Measurements from ENCODE around the gene NT5C3B. TPM values are rescaled to one million over a fixed set of nuclear protein-coding genes. Genes with fewer than 3 reads are reported as not detected.

NT5C3B gene
- total RNA-seq, 1 experiment from 2014 or later = 48.8 TPM

GRCh38 chr17:41801374-41802271, 34.4 kb downstream of the NT5C3B start:
- Histone ChIP-seq H3K4me2 (peak overlapping the region; percentile 71), H3K79me2 (ENCODE audit: low read depth) (no peaks in the 10 kb centered on the region), H2AFZ (no peak overlapping the region), H3K9me2 (ENCODE audit: insufficient read depth) (no peaks in the 10 kb centered on the region), H3K27ac (peak overlapping the region; percentile 86), H3K4me1 (replicated peaks; ENCODE audit: insufficient read depth) (peaks cover 24% of the 10 kb centered on the region), H3K9me3 (ENCODE audit: insufficient read depth, low read depth) (no peaks in the 10 kb centered on the region), H3K27me3 (ENCODE audit: insufficient read depth, low read depth) (no peaks in the 10 kb centered on the region), H4K20me1 (ENCODE audit: insufficient read depth) (no peaks in the 10 kb centered on the region), H3F3A (ENCODE audit: insufficient read depth, low read depth) (peaks cover 27% of the 10 kb centered on the region; the same call in 1 of the 2 replicates), H3K4me3 (peak overlapping the region; percentile 35; the same call in 1 of the 2 replicates), H3K36me3 (ENCODE audit: low read depth) (no peaks in the 10 kb centered on the region)
- intact Hi-C loops (cut with micrococcal nuclease; ENCODE audit: unreplicated experiment) = loop anchor here (1.0 to 5.0 kb wide), 5 partner anchors 8 to 114 kb away; partner anchors contain the start of gene EIF1
- ChIA-PET CTCF (interaction anchor here (0.6 to 1.4 kb wide), 5 partner anchors 8 to 33 kb away, joined by 3 to 29 read pairs (median 4); partner anchors contain the start of gene JUP), POLR2A (ENCODE audit: unreplicated experiment) (interaction anchor here (0.7 to 3.0 kb wide), 3 partner anchors 16 to 113 kb away, joined by 4 to 81 read pairs (median 5); partner anchors contain the start of gene JUP)
- TF ChIP-seq EZH2 (IDR thresholded peaks at IDR 0.05; ENCODE audit: low read depth) = no peak
- peak; percentile 98 for TF ChIP-seq CTCF (conservative IDR thresholded peaks at IDR 0.05)
- TSS peak; percentile 92 for BruUV-seq (replicated peaks)
- peak; percentile 84 to 87 for DNase-seq

- H2AFZ ChIP-seq = no peak overlapping the region
- no peaks in the 10 kb centered on the region for H4K20me1 ChIP-seq (ENCODE audit: insufficient read depth)
- peak; percentile 92 for DNase-seq
- no peaks in the 10 kb centered on the region for H3K9me3 ChIP-seq (ENCODE audit: insufficient read depth, low read depth)
- intact Hi-C loops (cut with micrococcal nuclease; ENCODE audit: unreplicated experiment) = loop anchor here (1.0 to 5.0 kb wide), 5 partner anchors 7 to 113 kb away; partner anchors contain the start of gene EIF1
- peak overlapping the region; percentile 71 for H3K4me2 ChIP-seq
- no peaks in the 10 kb centered on the region for H3K36me3 ChIP-seq (ENCODE audit: low read depth)
- H3K4me3 ChIP-seq = peak overlapping the region; percentile 35; the same call in 1 of the 2 replicates
- H3K79me2 ChIP-seq (ENCODE audit: low read depth) = no peaks in the 10 kb centered on the region
- TF ChIP-seq EZH2 (IDR thresholded peaks at IDR 0.05; ENCODE audit: low read depth) = no peak
- no peak for TF ChIP-seq CTCF (conservative IDR thresholded peaks at IDR 0.05)
- CTCF ChIA-PET = interaction anchor here (0.6 to 1.4 kb wide), 6 partner anchors 9 to 159 kb away, joined by 3 to 29 read pairs (median 6); partner anchors contain the start of gene JUP
- H3K9me2 ChIP-seq (ENCODE audit: insufficient read depth) = no peaks in the 10 kb centered on the region
- peaks cover 24% of the 10 kb centered on the region for H3K4me1 ChIP-seq (replicated peaks; ENCODE audit: insufficient read depth)
- peak overlapping the region; percentile 86 for H3K27ac ChIP-seq
- BruUV-seq (replicated peaks) = no TSS peak
- peaks cover 27% of the 10 kb centered on the region; the same call in 1 of the 2 replicates for H3F3A ChIP-seq (ENCODE audit: insufficient read depth, low read depth)
- POLR2A ChIA-PET (ENCODE audit: unreplicated experiment) = interaction anchor here (0.5 to 3.0 kb wide), 10 partner anchors 16 to 957 kb away, joined by 3 to 81 read pairs (median 7); partner anchors contain the start of genes JUP and PLEKHH3
- no peaks in the 10 kb centered on the region for H3K27me3 ChIP-seq (ENCODE audit: insufficient read depth, low read depth)
Observed at GRCh38 chr17:41800601-41801373, 35.2 kb downstream of the NT5C3B start.

GRCh38 chr17:41799366-41799765, 36.7 kb downstream of the NT5C3B start:
- intact Hi-C loops (cut with micrococcal nuclease; ENCODE audit: unreplicated experiment) = no loop called here
- peak in 1 of 2 experiments; percentile 61 for DNase-seq

More at GRCh38 chr17:41799366-41799765, 36.7 kb downstream of the NT5C3B start:
- no peak overlapping the region; the same call in 1 of the 2 replicates for H3K27ac ChIP-seq
- ChIA-PET CTCF (interaction anchor here (0.6 to 1.2 kb wide), 2 partner anchors 14 to 60 kb away, joined by 5 to 9 read pairs; no protein-coding TSS in a partner anchor), POLR2A (ENCODE audit: unreplicated experiment) (interaction anchor here (3.0 kb wide), 1 partner anchor 14 kb away, joined by 81 read pairs; the partner anchor contains the start of gene JUP)
- no peaks in the 10 kb centered on the region for H3K79me2 ChIP-seq (ENCODE audit: low read depth)
- H3F3A ChIP-seq (ENCODE audit: insufficient read depth, low read depth) = peaks cover 27% of the 10 kb centered on the region; the same call in 1 of the 2 replicates
- BruUV-seq (replicated peaks) = no TSS peak
- H2AFZ ChIP-seq = no peak overlapping the region
- no peaks in the 10 kb centered on the region for H3K36me3 ChIP-seq (ENCODE audit: low read depth)
- H3K4me2 ChIP-seq = 0 out of 2 replicates have a peak overlapping the region, but pooled peaks have one; percentile 71
- H3K9me3 ChIP-seq (ENCODE audit: insufficient read depth, low read depth) = no peaks in the 10 kb centered on the region
- no peaks in the 10 kb centered on the region for H3K9me2 ChIP-seq (ENCODE audit: insufficient read depth)
- H3K27me3 ChIP-seq (ENCODE audit: insufficient read depth, low read depth) = no peaks in the 10 kb centered on the region
- peaks cover 25% of the 10 kb centered on the region for H3K4me1 ChIP-seq (replicated peaks; ENCODE audit: insufficient read depth)
- no peaks in the 10 kb centered on the region for H4K20me1 ChIP-seq (ENCODE audit: insufficient read depth)
- TF ChIP-seq EZH2 (IDR thresholded peaks at IDR 0.05; ENCODE audit: low read depth) (no peak), CTCF (conservative IDR thresholded peaks at IDR 0.05) (no peak)
- no peak overlapping the region for H3K4me3 ChIP-seq
